Central memory CD8-positive, alpha-beta T cell (primary cell): ENCODE results near the gene INHBE.

Source experiments
- ATAC-seq: fragments of 150-1000 bp; cut with Tn5 transposase; replicated peaks from 2 replicates; pipeline ENCODE4 v1.10.0; 2022; ENCODE audit warnings: mild to moderate bottlenecking, moderate FRiP score, moderate number of reproducible peaks; ENCODE audit not compliant: poor library complexity, severe bottlenecking; ENCODE audit errors: extremely low read depth
- DNase-seq, 2 donors: peaks; one replicate each; pipeline ENCODE4 v3.0.0; 2021; ENCODE audit warnings: low spot score in 2 of 2
- H3K27ac Mint-ChIP-seq: one replicate; pipeline ENCODE4 v1.8.0; 2022; ENCODE audit warnings: low read depth, mild to moderate bottlenecking, moderate library complexity, mixed read lengths
- H3K27me3 Mint-ChIP-seq: one replicate; pipeline ENCODE4 v1.8.0; 2022; ENCODE audit warnings: mixed read lengths
- H3K36me3 Mint-ChIP-seq: one replicate; pipeline ENCODE4 v1.8.0; 2022; ENCODE audit warnings: mild to moderate bottlenecking, moderate library complexity, mixed read lengths; ENCODE audit not compliant: insufficient read depth
- H3K4me1 Mint-ChIP-seq: one replicate; pipeline ENCODE4 v1.8.0; 2022; ENCODE audit warnings: mixed read lengths
- H3K4me3 Mint-ChIP-seq: one replicate; pipeline ENCODE4 v1.8.0; 2022; ENCODE audit warnings: mild to moderate bottlenecking, moderate library complexity, mixed read lengths
- H3K9me3 Mint-ChIP-seq: one replicate; pipeline ENCODE4 v1.8.0; 2022; ENCODE audit warnings: mixed read lengths

Gene INHBE

GRCh38 chr12:57475271-57476161 is 20.4 kb downstream of the INHBE start:
- H3K27ac Mint-ChIP-seq, result peak overlapping the region; percentile 97
- peaks cover 73% of the 10 kb centered on the region for H3K36me3 Mint-ChIP-seq
- H3K4me1 Mint-ChIP-seq, result peaks cover 83% of the 10 kb centered on the region
- peak overlapping the region; percentile 96 for H3K4me3 Mint-ChIP-seq
- ATAC-seq (no peak), DNase-seq (no peak)
- H3K27me3 Mint-ChIP-seq, result no peaks in the 10 kb centered on the region
- H3K9me3 Mint-ChIP-seq, result no peaks in the 10 kb centered on the region

- Mint-ChIP-seq H3K9me3 (no peaks in the 10 kb centered on the region), H3K27me3 (no peaks in the 10 kb centered on the region), H3K27ac (peak overlapping the region; percentile 97), H3K36me3 (peaks cover 71% of the 10 kb centered on the region), H3K4me3 (peak overlapping the region; percentile 96), H3K4me1 (peaks cover 86% of the 10 kb centered on the region)
- ATAC-seq (no peak), DNase-seq (peak in 1 of 2 donors; percentile 67)
Observed at GRCh38 chr12:57476162-57476992, 21.3 kb downstream of the INHBE start.

GRCh38 chr12:57476993-57477709 is 22.0 kb downstream of the INHBE start:
- no peaks in the 10 kb centered on the region for H3K27me3 Mint-ChIP-seq
- H3K27ac Mint-ChIP-seq, result peak overlapping the region; percentile 97
- peaks cover 63% of the 10 kb centered on the region for H3K36me3 Mint-ChIP-seq
- no peak for ATAC-seq
- H3K4me1 Mint-ChIP-seq, result peaks cover 84% of the 10 kb centered on the region
- peak overlapping the region; percentile 96 for H3K4me3 Mint-ChIP-seq
- H3K9me3 Mint-ChIP-seq, result no peaks in the 10 kb centered on the region
- no peak for DNase-seq

GRCh38 chr12:57477710-57478681 is 22.9 kb downstream of the INHBE start:
- ATAC-seq (peak; percentile 33), DNase-seq (peak in 1 of 2 donors; percentile 54)
- Mint-ChIP-seq H3K36me3 (peaks cover 61% of the 10 kb centered on the region), H3K27ac (peak overlapping the region; percentile 97), H3K9me3 (no peaks in the 10 kb centered on the region), H3K27me3 (no peaks in the 10 kb centered on the region), H3K4me1 (peaks cover 79% of the 10 kb centered on the region), H3K4me3 (peak overlapping the region; percentile 96)

GRCh38 chr12:57479043-57479375 is 23.9 kb downstream of the INHBE start:
- Mint-ChIP-seq H3K9me3 (no peaks in the 10 kb centered on the region), H3K4me3 (peak overlapping the region; percentile 96), H3K36me3 (peaks cover 51% of the 10 kb centered on the region), H3K27me3 (no peaks in the 10 kb centered on the region), H3K4me1 (peaks cover 70% of the 10 kb centered on the region), H3K27ac (peak overlapping the region; percentile 97)
- ATAC-seq (no peak), DNase-seq (no peak)

- peaks cover 65% of the 10 kb centered on the region for H3K4me1 Mint-ChIP-seq
- peak within 1 kb of the TSS; percentile 96 for H3K4me3 Mint-ChIP-seq
- no peaks in the 10 kb centered on the region for H3K27me3 Mint-ChIP-seq
- H3K27ac Mint-ChIP-seq, result peak within 1 kb of the TSS; percentile 97
- ATAC-seq, result peak; percentile 77
- peak in 1 of 2 donors; percentile 70 for DNase-seq
- peaks cover 46% of the 10 kb centered on the region for H3K36me3 Mint-ChIP-seq
- H3K9me3 Mint-ChIP-seq, result no peaks in the 10 kb centered on the region
Observed at GRCh38 chr12:57479376-57480115, 24.4 kb downstream of the INHBE start, which contains the start of gene ARHGAP9. Gene ARHGAP9, minus strand, starts transcription at chr12:57479866. Its CDS starts 460 bp downstream, at chr12:57479406.

GRCh38 chr12:57481671-57482070 is 26.6 kb downstream of the INHBE start:
- Mint-ChIP-seq H3K27ac (peak overlapping the region; percentile 97), H3K36me3 (peaks cover 31% of the 10 kb centered on the region), H3K4me1 (peaks cover 53% of the 10 kb centered on the region), H3K4me3 (peak overlapping the region; percentile 58), H3K27me3 (no peaks in the 10 kb centered on the region), H3K9me3 (no peaks in the 10 kb centered on the region)
- DNase-seq (no peak), ATAC-seq (no peak)

GRCh38 chr12:57483466-57483865 is 28.4 kb downstream of the INHBE start:
- Mint-ChIP-seq H3K4me1 (peaks cover 45% of the 10 kb centered on the region), H3K27ac (peak overlapping the region; percentile 8), H3K9me3 (no peaks in the 10 kb centered on the region), H3K36me3 (peaks cover 23% of the 10 kb centered on the region), H3K27me3 (no peaks in the 10 kb centered on the region), H3K4me3 (no peak overlapping the region)
- DNase-seq, result no peak
- ATAC-seq, result no peak

- DNase-seq (no peak), ATAC-seq (no peak)
- peaks cover 26% of the 10 kb centered on the region for H3K36me3 Mint-ChIP-seq
- peaks cover 34% of the 10 kb centered on the region for H3K4me1 Mint-ChIP-seq
- H3K9me3 Mint-ChIP-seq, result no peaks in the 10 kb centered on the region
- H3K4me3 Mint-ChIP-seq, result no peak overlapping the region
- H3K27ac Mint-ChIP-seq, result no peak overlapping the region
- no peaks in the 10 kb centered on the region for H3K27me3 Mint-ChIP-seq
Observed at GRCh38 chr12:57485695-57486094, 30.6 kb downstream of the INHBE start.

- H3K4me3 Mint-ChIP-seq, result no peak overlapping the region
- H3K36me3 Mint-ChIP-seq, result peaks cover 38% of the 10 kb centered on the region
- peak overlapping the region; percentile 90 for H3K27ac Mint-ChIP-seq
- ATAC-seq, result no peak
- peaks cover 27% of the 10 kb centered on the region for H3K4me1 Mint-ChIP-seq
- DNase-seq, result no peak
- H3K9me3 Mint-ChIP-seq, result no peaks in the 10 kb centered on the region
- no peaks in the 10 kb centered on the region for H3K27me3 Mint-ChIP-seq
Observed at GRCh38 chr12:57487055-57487596, 32.0 kb downstream of the INHBE start.
